HFFc6 (cell line): ENCODE data around the gene OLFM2. TPM values are rescaled to one million over a fixed set of nuclear protein-coding genes. Genes with fewer than 3 reads are reported as not detected.
A peak's percentile ranks its signal among the peaks of the same experiment; 100 is the strongest.

Experiments
- DNase-seq: peaks from one replicate; pipeline ENCODE4 v3.0.0-alpha.2; 2018
- H3K27ac Mint-ChIP-seq: 2 replicates; pipeline ENCODE4 v1.8.0; 2020; ENCODE audit warnings: mild to moderate bottlenecking, mixed read lengths
- H3K27me3 Mint-ChIP-seq: 2 replicates; pipeline ENCODE4 v1.8.0; 2021; ENCODE audit warnings: mild to moderate bottlenecking, moderate library complexity, mixed read lengths; ENCODE audit not compliant: insufficient read depth
- H3K36me3 Mint-ChIP-seq: 2 replicates; pipeline ENCODE4 v1.8.0; 2021; ENCODE audit warnings: low read depth, mixed read lengths
- H3K4me1 Mint-ChIP-seq: 2 replicates; pipeline ENCODE4 v1.8.0; 2020; ENCODE audit warnings: low read depth, mixed read lengths
- H3K4me3 Mint-ChIP-seq: 2 replicates; pipeline ENCODE4 v1.8.0; 2020; ENCODE audit warnings: mild to moderate bottlenecking, moderate library complexity, mixed read lengths
- H3K9me3 Mint-ChIP-seq: 2 replicates; pipeline ENCODE4 v1.8.0; 2020; ENCODE audit warnings: mild to moderate bottlenecking, mixed read lengths
- long read RNA-seq: library from polyadenylated mRNA; unstranded; transcript quantifications from one replicate; pipeline ENCODE4 v2.0.0, GENCODE V29; 2019
- total RNA-seq, 6 experiments: library from RNA; stranded (reverse); fragmentation: NEBNext Ultra II Directional; extraction: Animal tissue kit (Norgen Biotek cat#: 25700); gene quantifications; 2 replicates in 1 of 6; 3 replicates in 5 of 6; pipeline ENCODE4 v1.2.3, GENCODE V29; 2021
- TF ChIP-seq, protein P1 (sequence below): fragments of 200-600 bp; sonication (generic); IDR thresholded peaks from 2 replicates; pipeline ENCODE4 v1.5.0; 2021; ENCODE audit warnings: antibody characterized with exemption, mild to moderate bottlenecking

The OLFM2 gene
- 1 to 10 TPM; 1.9 to 7.0 (median 6.3) TPM for total RNA-seq
- long read RNA-seq: 0 reads

DNA sequence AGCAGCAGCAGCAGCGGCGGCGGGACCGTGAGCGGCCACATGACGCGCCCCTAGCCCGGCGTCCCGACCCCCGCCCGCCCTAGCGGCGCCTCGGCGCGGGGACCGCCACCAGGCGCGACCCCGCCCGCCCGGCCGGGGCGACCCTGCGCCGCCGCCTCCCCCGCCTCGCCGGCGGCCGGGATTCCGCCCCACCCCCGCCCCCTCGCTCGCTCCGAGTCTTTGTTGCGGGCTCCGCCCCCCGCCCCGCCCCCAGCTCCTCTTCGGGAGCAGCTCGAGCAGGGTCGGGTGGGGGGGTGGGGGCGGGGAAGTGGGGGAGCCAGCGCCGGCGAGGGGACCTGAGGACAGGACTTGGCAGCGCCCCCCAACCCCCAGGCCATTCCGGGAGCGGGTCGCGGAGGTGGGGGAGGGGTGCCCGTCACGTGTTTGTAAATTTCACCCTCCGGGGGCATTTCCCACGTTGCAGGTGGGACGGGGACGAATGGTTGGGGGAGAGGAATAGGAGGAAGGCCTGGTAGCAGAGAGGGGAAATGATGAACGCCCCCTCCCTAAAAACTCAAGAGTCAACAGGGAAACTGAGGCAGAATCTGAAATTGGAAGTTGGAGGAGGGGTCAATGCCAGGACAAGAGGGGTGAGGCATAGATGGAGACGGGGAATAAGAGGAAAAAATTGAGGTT, at the start of gene OLFM2:
Gene OLFM2, minus strand, starts transcription at position 190 of the 675 bp plus-strand sequence. Its CDS starts 149 bp downstream, at position 41.
- no peak within 1 kb of the TSS for H3K27ac Mint-ChIP-seq
- TF ChIP-seq, protein P1, sequence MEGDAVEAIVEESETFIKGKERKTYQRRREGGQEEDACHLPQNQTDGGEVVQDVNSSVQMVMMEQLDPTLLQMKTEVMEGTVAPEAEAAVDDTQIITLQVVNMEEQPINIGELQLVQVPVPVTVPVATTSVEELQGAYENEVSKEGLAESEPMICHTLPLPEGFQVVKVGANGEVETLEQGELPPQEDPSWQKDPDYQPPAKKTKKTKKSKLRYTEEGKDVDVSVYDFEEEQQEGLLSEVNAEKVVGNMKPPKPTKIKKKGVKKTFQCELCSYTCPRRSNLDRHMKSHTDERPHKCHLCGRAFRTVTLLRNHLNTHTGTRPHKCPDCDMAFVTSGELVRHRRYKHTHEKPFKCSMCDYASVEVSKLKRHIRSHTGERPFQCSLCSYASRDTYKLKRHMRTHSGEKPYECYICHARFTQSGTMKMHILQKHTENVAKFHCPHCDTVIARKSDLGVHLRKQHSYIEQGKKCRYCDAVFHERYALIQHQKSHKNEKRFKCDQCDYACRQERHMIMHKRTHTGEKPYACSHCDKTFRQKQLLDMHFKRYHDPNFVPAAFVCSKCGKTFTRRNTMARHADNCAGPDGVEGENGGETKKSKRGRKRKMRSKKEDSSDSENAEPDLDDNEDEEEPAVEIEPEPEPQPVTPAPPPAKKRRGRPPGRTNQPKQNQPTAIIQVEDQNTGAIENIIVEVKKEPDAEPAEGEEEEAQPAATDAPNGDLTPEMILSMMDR: no peak
- no peaks in the 10 kb centered on the region for H3K9me3 Mint-ChIP-seq
- peaks cover 5% of the 10 kb centered on the region; the same call in 1 of the 2 replicates for H3K36me3 Mint-ChIP-seq
- no peak for DNase-seq
- peaks cover 41% of the 10 kb centered on the region for H3K27me3 Mint-ChIP-seq
- H3K4me3 Mint-ChIP-seq: peak within 1 kb of the TSS; percentile 36; the same call in 1 of the 2 replicates
- H3K4me1 Mint-ChIP-seq: peaks cover 28% of the 10 kb centered on the region

- H3K9me3 Mint-ChIP-seq: no peaks in the 10 kb centered on the region
- no peak for DNase-seq
- no peak overlapping the region for H3K27ac Mint-ChIP-seq
- no peak overlapping the region for H3K4me3 Mint-ChIP-seq
- H3K4me1 Mint-ChIP-seq: peaks cover 2% of the 10 kb centered on the region
- H3K27me3 Mint-ChIP-seq: peaks cover 4% of the 10 kb centered on the region
- TF ChIP-seq, protein P1: no peak
- H3K36me3 Mint-ChIP-seq: no peaks in the 10 kb centered on the region
These were observed 45.3 kb upstream of the OLFM2 start for GRCh38 chr19:9981406-9982260.

DNA sequence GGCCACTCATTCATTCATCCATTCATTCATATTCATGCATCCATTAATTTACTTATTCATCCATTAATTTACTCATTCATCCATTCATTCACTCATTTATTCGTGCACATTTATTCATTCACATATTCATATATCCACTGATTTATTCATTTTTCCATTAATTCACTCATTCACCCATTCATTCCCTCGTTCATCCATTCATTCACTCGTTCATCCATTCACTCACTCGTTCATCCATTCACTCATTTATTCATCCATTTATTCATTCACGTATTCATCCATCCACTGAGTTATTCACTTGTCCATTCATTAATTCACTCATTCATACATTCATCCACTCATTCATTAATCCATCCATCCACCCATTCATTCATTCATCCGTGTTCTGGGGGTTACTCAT, 35.8 kb upstream of the OLFM2 start:
- H3K9me3 Mint-ChIP-seq: no peaks in the 10 kb centered on the region
- no peaks in the 10 kb centered on the region; the same call in 1 of the 2 replicates for H3K27me3 Mint-ChIP-seq
- H3K36me3 Mint-ChIP-seq: peaks cover 7% of the 10 kb centered on the region; the same call in 1 of the 2 replicates
- no peak for DNase-seq
- no peak overlapping the region for H3K4me3 Mint-ChIP-seq
- TF ChIP-seq, protein P1: no peak
- H3K4me1 Mint-ChIP-seq: no peaks in the 10 kb centered on the region
- no peak overlapping the region for H3K27ac Mint-ChIP-seq

DNA sequence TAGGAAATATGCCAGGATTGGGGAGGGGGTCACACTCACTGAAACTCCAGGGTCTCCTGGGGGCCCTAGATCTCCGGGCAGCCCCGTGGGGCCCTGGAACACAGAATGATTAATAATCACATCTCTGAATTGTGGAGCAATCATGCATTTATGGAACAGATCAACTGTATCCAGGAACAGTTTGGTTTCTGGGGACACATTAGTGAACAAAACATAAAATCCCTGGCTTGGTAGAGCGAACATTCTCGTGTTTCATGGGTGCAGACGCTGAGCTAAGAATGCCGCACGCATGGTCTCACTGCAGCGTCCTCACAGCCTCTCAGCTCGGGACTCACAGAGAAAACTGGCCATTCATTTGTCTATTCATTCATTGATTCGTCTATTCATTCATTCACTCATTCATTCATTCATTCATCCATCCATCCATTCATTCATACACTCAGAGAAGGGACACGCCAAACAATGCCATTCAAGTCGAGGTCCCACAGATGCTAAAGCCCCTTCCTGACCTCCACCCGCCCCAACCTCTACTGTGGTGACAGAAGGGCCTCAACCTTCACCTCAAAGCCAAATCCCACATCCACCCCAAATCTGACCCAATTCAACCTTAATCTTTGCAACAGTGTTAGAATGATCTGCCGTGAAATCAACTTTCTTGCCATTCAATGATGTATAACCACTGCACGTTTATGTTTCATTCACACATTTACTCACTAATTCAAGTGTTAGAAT, 35.0 kb upstream of the OLFM2 start:
- no peaks in the 10 kb centered on the region; the same call in 1 of the 2 replicates for H3K27me3 Mint-ChIP-seq
- no peaks in the 10 kb centered on the region for H3K4me1 Mint-ChIP-seq
- H3K36me3 Mint-ChIP-seq: peaks cover 7% of the 10 kb centered on the region; the same call in 1 of the 2 replicates
- no peak overlapping the region for H3K27ac Mint-ChIP-seq
- TF ChIP-seq, protein P1: no peak
- H3K4me3 Mint-ChIP-seq: no peak overlapping the region
- no peak for DNase-seq
- H3K9me3 Mint-ChIP-seq: no peaks in the 10 kb centered on the region

DNA sequence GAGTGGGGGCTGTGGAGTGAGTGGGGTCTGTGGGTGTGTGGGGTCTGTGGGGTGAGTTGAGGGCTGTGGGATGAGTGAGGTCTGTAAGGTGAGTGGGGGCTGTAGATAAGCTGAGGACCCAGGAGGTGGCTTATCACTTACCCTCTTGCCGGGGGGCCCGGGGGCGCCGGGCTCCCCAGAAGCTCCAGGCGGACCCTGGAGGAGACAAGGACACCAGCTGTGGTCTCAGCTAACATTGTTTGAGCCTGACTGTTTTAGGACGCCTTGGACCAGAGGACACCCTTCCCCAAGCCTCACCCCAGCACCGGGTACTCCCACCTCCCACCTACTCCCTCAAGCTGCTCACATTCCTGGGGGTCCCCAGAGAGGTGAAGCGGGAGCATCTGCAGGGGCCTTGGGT, 34.2 kb upstream of the OLFM2 start:
- H3K27me3 Mint-ChIP-seq: no peaks in the 10 kb centered on the region; the same call in 1 of the 2 replicates
- TF ChIP-seq, protein P1: no peak
- peaks cover 7% of the 10 kb centered on the region; the same call in 1 of the 2 replicates for H3K36me3 Mint-ChIP-seq
- H3K27ac Mint-ChIP-seq: no peak overlapping the region
- H3K4me3 Mint-ChIP-seq: no peak overlapping the region
- H3K9me3 Mint-ChIP-seq: no peaks in the 10 kb centered on the region
- DNase-seq: no peak
- no peaks in the 10 kb centered on the region for H3K4me1 Mint-ChIP-seq
